ENCODE measurements around the gene SLC1A7. TPM values are rescaled to one million over a fixed set of nuclear protein-coding genes. Genes with fewer than 3 reads are reported as not detected.

The SLC1A7 gene
- total and polyA plus RNA-seq, 2 donors (not counting 1 experiment from before 2014, with no cell fraction given): 0.10 TPM; not detected in 1

DNA sequence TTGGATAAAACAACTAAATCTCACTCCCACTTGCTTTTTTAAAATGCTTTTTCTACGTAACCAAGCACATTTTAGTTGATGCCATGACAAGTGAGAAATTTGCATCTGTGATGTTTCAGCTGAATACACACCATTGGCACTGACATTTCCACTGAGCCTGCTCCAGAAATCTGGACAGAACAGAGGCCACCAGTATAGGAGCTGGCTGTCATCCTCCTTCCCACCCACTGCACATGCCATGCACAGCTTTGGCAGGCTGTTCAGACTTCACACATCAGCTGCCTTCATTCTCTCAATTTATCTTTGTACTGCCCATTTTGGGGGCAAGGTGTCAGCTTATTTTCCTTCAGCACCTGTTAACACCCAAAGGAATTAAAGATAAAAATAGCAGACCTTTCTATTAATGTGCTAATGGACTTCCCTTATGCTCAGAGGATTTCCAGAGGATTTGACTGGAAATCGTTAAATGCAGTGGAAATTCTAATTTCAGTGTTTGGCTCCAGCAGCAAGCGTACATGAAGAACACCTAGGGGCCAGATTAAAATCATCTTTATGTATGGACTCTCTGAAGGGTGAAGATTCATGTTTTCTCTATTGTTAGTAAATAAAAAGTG is 93.4 kb downstream of the SLC1A7 start:
- H3K4me1 Mint-ChIP-seq: no peaks in the 10 kb centered on the region
- DNase-seq (no peak), ATAC-seq (ENCODE audit: low read depth) (no peak)
- Histone ChIP-seq H3K4me2 (replicated peaks; ENCODE audit: low read depth, low read length, poor library complexity, severe bottlenecking) (no peak overlapping the region), H3K36me3 (replicated peaks in 1 of 2; ENCODE audit: control extremely low read depth in 1 of 2, control insufficient read depth in 1 of 2, extremely low read depth in 1 of 2, insufficient read depth in 2 of 2, low read length in 1 of 2) (peaks cover 14 to 41% of the 10 kb centered on the region in 2 experiments), H3K9me3 (ENCODE audit: control extremely low read depth in 1 of 3, control insufficient read depth in 2 of 3, insufficient read depth in 1 of 3, low read length in 2 of 3) (no peaks in the 10 kb centered on the region), H3K4me1 (ENCODE audit: control insufficient read depth in 2 of 2, insufficient read depth in 2 of 2, low read length in 2 of 2) (no peaks in the 10 kb centered on the region), H3K27me3 (replicated peaks in 1 of 4; ENCODE audit: control extremely low read depth in 1 of 4, control insufficient read depth in 3 of 4, insufficient read depth in 4 of 4, low read length in 3 of 4) (no peaks in the 10 kb centered on the region), H3K79me2 (ENCODE audit: control insufficient read depth, insufficient read depth, low read length) (no peaks in the 10 kb centered on the region), H4K20me1 (ENCODE audit: control insufficient read depth, insufficient read depth, low read length, poor library complexity, severe bottlenecking) (peaks cover 4% of the 10 kb centered on the region), H3K9ac (ENCODE audit: low read length) (no peak overlapping the region), H2AFZ (ENCODE audit: insufficient read depth, low read depth, low read length, poor library complexity, severe bottlenecking) (no peak overlapping the region), H3K27ac (ENCODE audit: low read length in 2 of 2) (no peak overlapping the region), H3K4me3 (ENCODE audit: control extremely low read depth in 1 of 5, extremely low read depth in 1 of 5, insufficient read depth in 1 of 5, low read depth in 2 of 5, low read length in 4 of 5) (no peak overlapping the region)
- WGBS (ENCODE audit: insufficient coverage): 100% methylated on average over 1 of the region's 3 CpGs
- no peaks in the 10 kb centered on the region for H3K9me3 Mint-ChIP-seq (ENCODE audit: insufficient read depth)
- H3K27ac Mint-ChIP-seq: no peak overlapping the region
- POLR2A ChIA-PET: no interaction called here
- TF ChIP-seq EZH2 (IDR thresholded peaks at IDR 0.05; ENCODE audit: borderline replicate concordance, insufficient read depth, low read depth, low read length, poor library complexity, severe bottlenecking): no peak
- TF ChIP-seq, protein P1, sequence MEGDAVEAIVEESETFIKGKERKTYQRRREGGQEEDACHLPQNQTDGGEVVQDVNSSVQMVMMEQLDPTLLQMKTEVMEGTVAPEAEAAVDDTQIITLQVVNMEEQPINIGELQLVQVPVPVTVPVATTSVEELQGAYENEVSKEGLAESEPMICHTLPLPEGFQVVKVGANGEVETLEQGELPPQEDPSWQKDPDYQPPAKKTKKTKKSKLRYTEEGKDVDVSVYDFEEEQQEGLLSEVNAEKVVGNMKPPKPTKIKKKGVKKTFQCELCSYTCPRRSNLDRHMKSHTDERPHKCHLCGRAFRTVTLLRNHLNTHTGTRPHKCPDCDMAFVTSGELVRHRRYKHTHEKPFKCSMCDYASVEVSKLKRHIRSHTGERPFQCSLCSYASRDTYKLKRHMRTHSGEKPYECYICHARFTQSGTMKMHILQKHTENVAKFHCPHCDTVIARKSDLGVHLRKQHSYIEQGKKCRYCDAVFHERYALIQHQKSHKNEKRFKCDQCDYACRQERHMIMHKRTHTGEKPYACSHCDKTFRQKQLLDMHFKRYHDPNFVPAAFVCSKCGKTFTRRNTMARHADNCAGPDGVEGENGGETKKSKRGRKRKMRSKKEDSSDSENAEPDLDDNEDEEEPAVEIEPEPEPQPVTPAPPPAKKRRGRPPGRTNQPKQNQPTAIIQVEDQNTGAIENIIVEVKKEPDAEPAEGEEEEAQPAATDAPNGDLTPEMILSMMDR (IDR thresholded peaks at IDR 0.05): no peak
- intact Hi-C loops (cut with micrococcal nuclease): no loop called here
- CTCF ChIA-PET: no interaction called here
- no peak overlapping the region for H3K4me3 Mint-ChIP-seq
- no peaks in the 10 kb centered on the region for H3K27me3 Mint-ChIP-seq

DNA sequence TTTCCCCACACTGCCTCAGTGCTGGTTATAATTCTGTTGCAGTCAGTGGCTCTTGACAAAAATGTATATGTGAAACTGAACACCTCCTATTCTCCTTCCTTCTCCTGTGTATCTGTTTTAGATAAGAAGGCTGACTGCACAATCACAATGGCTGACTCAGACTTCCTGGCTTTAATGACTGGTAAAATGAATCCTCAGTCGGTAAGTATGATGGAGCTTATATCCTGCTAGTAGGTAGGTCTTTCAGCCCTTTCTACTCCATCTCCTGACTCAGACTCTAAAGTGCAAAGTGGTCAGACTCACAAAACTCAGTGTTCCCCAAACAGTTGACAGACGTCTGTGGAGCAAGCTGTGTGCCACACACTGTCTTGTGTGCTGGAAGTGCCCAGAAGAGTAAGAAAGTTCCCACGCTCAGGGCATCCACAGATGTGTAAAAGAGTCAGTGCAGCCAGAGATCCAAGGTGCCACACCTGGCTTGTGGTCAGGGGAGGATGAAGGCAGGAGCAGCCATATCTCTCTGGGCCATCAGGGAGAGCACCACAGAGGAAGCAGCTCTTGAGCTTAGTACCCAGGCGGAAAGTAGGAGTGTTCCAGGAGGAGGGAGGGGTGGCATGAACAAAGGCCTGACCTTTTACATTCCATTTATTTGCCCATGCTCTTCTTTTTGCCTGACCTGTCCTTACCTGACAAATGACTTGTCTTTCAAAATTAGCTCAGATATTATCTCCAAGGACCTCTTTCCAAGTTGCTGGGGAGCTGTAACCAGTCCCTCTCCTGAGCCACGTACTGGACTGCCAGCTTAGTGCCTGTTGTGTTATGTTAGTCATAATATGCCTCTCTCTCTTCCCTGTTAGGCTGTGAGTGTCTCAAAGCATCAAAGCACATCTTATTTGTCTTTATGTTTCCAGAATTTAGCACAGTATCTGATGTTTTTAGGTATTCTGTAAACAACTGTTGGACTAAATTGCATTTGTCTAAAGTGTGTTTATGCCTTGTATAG is 94.4 kb downstream of the SLC1A7 start:
- Mint-ChIP-seq H3K4me1 (no peaks in the 10 kb centered on the region), H3K27me3 (no peaks in the 10 kb centered on the region), H3K4me3 (no peak overlapping the region), H3K9me3 (ENCODE audit: insufficient read depth) (no peaks in the 10 kb centered on the region), H3K27ac (no peak overlapping the region)
- WGBS (ENCODE audit: insufficient coverage): 95% methylated on average over 3 of the region's 5 CpGs
- DNase-seq (no peak), ATAC-seq (ENCODE audit: low read depth) (no peak)
- Histone ChIP-seq H3K27ac (ENCODE audit: low read length in 2 of 2) (no peak overlapping the region), H3K27me3 (replicated peaks in 1 of 4; ENCODE audit: control extremely low read depth in 1 of 4, control insufficient read depth in 3 of 4, insufficient read depth in 4 of 4, low read length in 3 of 4) (no peaks in the 10 kb centered on the region), H3K9ac (ENCODE audit: low read length) (no peak overlapping the region), H3K9me3 (ENCODE audit: control extremely low read depth in 1 of 3, control insufficient read depth in 2 of 3, insufficient read depth in 1 of 3, low read length in 2 of 3) (no peaks in the 10 kb centered on the region), H3K36me3 (replicated peaks in 1 of 2; ENCODE audit: control extremely low read depth in 1 of 2, control insufficient read depth in 1 of 2, extremely low read depth in 1 of 2, insufficient read depth in 2 of 2, low read length in 1 of 2) (peaks cover 14 to 38% of the 10 kb centered on the region in 2 experiments), H4K20me1 (ENCODE audit: control insufficient read depth, insufficient read depth, low read length, poor library complexity, severe bottlenecking) (peaks cover 4% of the 10 kb centered on the region), H3K4me3 (ENCODE audit: control extremely low read depth in 1 of 5, extremely low read depth in 1 of 5, insufficient read depth in 1 of 5, low read depth in 2 of 5, low read length in 4 of 5) (no peak overlapping the region), H3K79me2 (ENCODE audit: control insufficient read depth, insufficient read depth, low read length) (no peaks in the 10 kb centered on the region), H3K4me2 (replicated peaks; ENCODE audit: low read depth, low read length, poor library complexity, severe bottlenecking) (no peak overlapping the region), H2AFZ (ENCODE audit: insufficient read depth, low read depth, low read length, poor library complexity, severe bottlenecking) (no peak overlapping the region), H3K4me1 (ENCODE audit: control insufficient read depth in 2 of 2, insufficient read depth in 2 of 2, low read length in 2 of 2) (no peaks in the 10 kb centered on the region)
- CTCF ChIA-PET: no interaction called here
- TF ChIP-seq, protein P1 (IDR thresholded peaks at IDR 0.05): no peak
- TF ChIP-seq EZH2 (IDR thresholded peaks at IDR 0.05; ENCODE audit: borderline replicate concordance, insufficient read depth, low read depth, low read length, poor library complexity, severe bottlenecking): no peak
- POLR2A ChIA-PET: no interaction called here
- intact Hi-C loops (cut with micrococcal nuclease): no loop called here
